ENCODE measurements around the gene MAPK11. TPM values are rescaled to one million over a fixed set of nuclear protein-coding genes. Genes with fewer than 3 reads are reported as not detected.

Gene MAPK11
- total and polyA plus RNA-seq, 5 experiments from 2014 or later: 0.13 to 1.2 (median 0.24) TPM

Other genes starting within 250 kb of the MAPK11 start
- not detected for gene TTLL8, start 212.1 kb downstream of the MAPK11 start, total RNA-seq
- not detected for gene TTLL8, start 212.1 kb downstream of the MAPK11 start, polyA plus RNA-seq
- gene MLC1, start 185.0 kb downstream of the MAPK11 start, total RNA-seq: under 1 TPM; 0.16 to 0.36 TPM
- 1 to 10 TPM in 1 of 3 donors, under 1 TPM in 2; 0.12 to 1.8 (median 0.34) TPM for gene MLC1, start 185.0 kb downstream of the MAPK11 start, polyA plus RNA-seq
- not detected for gene MOV10L1, start 180.4 kb downstream of the MAPK11 start, total RNA-seq
- not detected for gene MOV10L1, start 180.4 kb downstream of the MAPK11 start, polyA plus RNA-seq
- under 1 TPM; 0.25 to 0.26 TPM for gene PANX2, start 99.6 kb downstream of the MAPK11 start, total RNA-seq
- not detected for gene PANX2, start 99.6 kb downstream of the MAPK11 start, polyA plus RNA-seq
- 100 to 1,000 TPM; 103 to 113 TPM for gene TRABD, start 84.5 kb downstream of the MAPK11 start, total RNA-seq
- gene TRABD, start 84.5 kb downstream of the MAPK11 start, polyA plus RNA-seq: 10 to 100 TPM; 28.7 to 46.7 (median 31.2) TPM
- 10 to 100 TPM; 40.3 to 42.4 TPM for gene SELENOO, start 69.4 kb downstream of the MAPK11 start, total RNA-seq
- 1 to 10 TPM; 3.1 to 8.8 (median 5.2) TPM for gene SELENOO, start 69.4 kb downstream of the MAPK11 start, polyA plus RNA-seq
- gene TUBGCP6, start 25.4 kb downstream of the MAPK11 start, total RNA-seq: 100 to 1,000 TPM; 153 to 156 TPM
- gene TUBGCP6, start 25.4 kb downstream of the MAPK11 start, polyA plus RNA-seq: 10 to 100 TPM in 2 of 3 donors, 1 to 10 TPM in 1; 9.3 to 25.2 (median 17.3) TPM
- gene HDAC10, start 19.1 kb downstream of the MAPK11 start, total RNA-seq: 100 to 1,000 TPM; 107 to 114 TPM
- gene HDAC10, start 19.1 kb downstream of the MAPK11 start, polyA plus RNA-seq: 1 to 10 TPM; 5.4 to 7.8 (median 6.4) TPM
- gene MAPK12, start 8.7 kb downstream of the MAPK11 start, total RNA-seq: 1 to 10 TPM; 2.1 to 2.9 TPM
- under 1 TPM in 2 of 3 donors, not detected in 1; 0.02 to 0.03 TPM for gene MAPK12, start 8.7 kb downstream of the MAPK11 start, polyA plus RNA-seq
- 10 to 100 TPM; 14.3 to 16.7 TPM for gene PLXNB2, start 37.3 kb upstream of the MAPK11 start, total RNA-seq
- gene PLXNB2, start 37.3 kb upstream of the MAPK11 start, polyA plus RNA-seq: 1 to 10 TPM in 2 of 3 donors, under 1 TPM in 1; 0.72 to 4.1 (median 1.1) TPM
- 1 to 10 TPM; 7.0 to 9.1 TPM for gene DENND6B, start 56.6 kb upstream of the MAPK11 start, total RNA-seq
- gene DENND6B, start 56.6 kb upstream of the MAPK11 start, polyA plus RNA-seq: 1 to 10 TPM in 2 of 3 donors, under 1 TPM in 1; 0.53 to 1.1 (median 1.0) TPM
- 100 to 1,000 TPM in 1 of 2 experiments, 10 to 100 TPM in 1; 93.3 to 104 TPM for gene PPP6R2, start 72.9 kb upstream of the MAPK11 start, total RNA-seq
- gene PPP6R2, start 72.9 kb upstream of the MAPK11 start, polyA plus RNA-seq: 10 to 100 TPM; 13.3 to 29.1 (median 17.0) TPM
- gene SBF1, start 204.7 kb upstream of the MAPK11 start, total RNA-seq: 100 to 1,000 TPM; 221 to 222 TPM
- 10 to 100 TPM; 17.1 to 37.4 (median 17.6) TPM for gene SBF1, start 204.7 kb upstream of the MAPK11 start, polyA plus RNA-seq
- 1 to 10 TPM; 7.7 to 8.2 TPM for gene ADM2, start 211.2 kb upstream of the MAPK11 start, total RNA-seq
- under 1 TPM; 0.08 to 0.52 (median 0.21) TPM for gene ADM2, start 211.2 kb upstream of the MAPK11 start, polyA plus RNA-seq
- gene MIOX, start 216.5 kb upstream of the MAPK11 start, total RNA-seq: under 1 TPM in 1 of 2 experiments, not detected in 1; 0.52 TPM
- under 1 TPM in 1 of 3 donors, not detected in 2; 0.39 TPM for gene MIOX, start 216.5 kb upstream of the MAPK11 start, polyA plus RNA-seq
- gene LMF2, start 237.3 kb upstream of the MAPK11 start, total RNA-seq: 100 to 1,000 TPM; 120 to 128 TPM
- 10 to 100 TPM; 15.1 to 19.6 (median 17.6) TPM for gene LMF2, start 237.3 kb upstream of the MAPK11 start, polyA plus RNA-seq
- gene NCAPH2, start 237.8 kb upstream of the MAPK11 start, total RNA-seq: 10 to 100 TPM; 77.9 to 81.9 TPM
- 10 to 100 TPM; 34.8 to 41.5 (median 40.1) TPM for gene NCAPH2, start 237.8 kb upstream of the MAPK11 start, polyA plus RNA-seq

Data from naive thymus-derived CD8-positive, alpha-beta T cell (primary cell).